C4-2B (cell line): Measurements from ENCODE around the gene ZNF197.
"Not testable (repeated sequence)": the region's sequence is repeated elsewhere in the genome, so short reads cannot be mapped to it uniquely, and the experiment has no call there.

Experiments
- H3K27ac ChIP-seq: fragments of 450-650 bp; 2 replicates; pipeline ENCODE4 v1.5.1; 2017
- CTCF ChIP-seq: fragments of 450-650 bp; conservative IDR thresholded peaks from 2 replicates; pipeline ENCODE4 v1.5.1; 2017; ENCODE audit warnings: mild to moderate bottlenecking
- ZFX ChIP-seq: fragments of 450-650 bp; IDR thresholded peaks from 2 replicates; pipeline ENCODE4 v1.6.1; 2017

The ZNF197 gene

GRCh38 chr3:44624749-44625480 is at the start of gene ZNF197:
TSS of gene ZNF197 (plus strand) at chr3:44625036. CDS start at chr3:44629155, 4,119 bp downstream.
- H3K27ac ChIP-seq, result peak within 1 kb of the TSS; percentile 80
- TF ChIP-seq ZFX (peak; percentile 68), CTCF (no peak; the same call in 1 of the 2 replicates)

- no peak for TF ChIP-seq ZFX
- no peak for TF ChIP-seq CTCF
- H3K27ac ChIP-seq, result no peak overlapping the region
Measured at GRCh38 chr3:44576613-44577012, 48.2 kb upstream of the ZNF197 start.

GRCh38 chr3:44577354-44577952 is 47.4 kb upstream of the ZNF197 start:
- not testable (repeated sequence) for H3K27ac ChIP-seq

- H3K27ac ChIP-seq, result not testable (repeated sequence)
Measured at GRCh38 chr3:44578316-44578715, 46.5 kb upstream of the ZNF197 start.

- not testable (repeated sequence) for H3K27ac ChIP-seq
Measured at GRCh38 chr3:44578924-44579515, 45.8 kb upstream of the ZNF197 start.

GRCh38 chr3:44579749-44580148 is 45.1 kb upstream of the ZNF197 start:
- not testable (repeated sequence) for H3K27ac ChIP-seq

GRCh38 chr3:44580971-44581370 is 43.9 kb upstream of the ZNF197 start:
- H3K27ac ChIP-seq, result not testable (repeated sequence)

- no peak for TF ChIP-seq ZFX
- TF ChIP-seq CTCF, result no peak
Measured at GRCh38 chr3:44584646-44585501, 40.0 kb upstream of the ZNF197 start, which contains the start of gene ZNF660. TSS of gene ZNF660 (plus strand) at chr3:44584964. CDS start at chr3:44594194, 9,230 bp downstream.

GRCh38 chr3:44596621-44597020 is 28.2 kb upstream of the ZNF197 start:
- TF ChIP-seq ZFX, result no peak
- TF ChIP-seq CTCF, result no peak
- H3K27ac ChIP-seq, result no peak overlapping the region

More at GRCh38 chr3:44584646-44585501, 40.0 kb upstream of the ZNF197 start, which contains the start of gene ZNF660:
- H3K27ac ChIP-seq, result no peak within 1 kb of the TSS
